GM21447 (cell line): ENCODE data around the gene BLOC1S6.
A peak's percentile ranks its signal among the peaks of the same experiment; 100 is the strongest.

Source experiments
- ATAC-seq: cut with Tn5 transposase; IDR thresholded peaks from one replicate; pipeline ENCODE4 v1.9.1; 2021; ENCODE audit not compliant: unreplicated experiment

BLOC1S6 gene

GRCh38 chr15:45587095-45587862 is at the start of gene BLOC1S6:
TSS of gene BLOC1S6 (plus strand) at chr15:45587379. CDS start at chr15:45587444, 65 bp downstream.
- ATAC-seq, result peak; percentile 76

GRCh38 chr15:45539680-45540079 is 47.5 kb upstream of the BLOC1S6 start:
- no peak for ATAC-seq

GRCh38 chr15:45540531-45540930 is 46.6 kb upstream of the BLOC1S6 start:
- no peak for ATAC-seq

- ATAC-seq, result no peak
These were observed 44.1 kb upstream of the BLOC1S6 start for GRCh38 chr15:45543051-45543450.

GRCh38 chr15:45544266-45545023 is 42.7 kb upstream of the BLOC1S6 start:
- no peak for ATAC-seq

GRCh38 chr15:45546789-45547188 is 40.4 kb upstream of the BLOC1S6 start:
- no peak for ATAC-seq

DNA sequence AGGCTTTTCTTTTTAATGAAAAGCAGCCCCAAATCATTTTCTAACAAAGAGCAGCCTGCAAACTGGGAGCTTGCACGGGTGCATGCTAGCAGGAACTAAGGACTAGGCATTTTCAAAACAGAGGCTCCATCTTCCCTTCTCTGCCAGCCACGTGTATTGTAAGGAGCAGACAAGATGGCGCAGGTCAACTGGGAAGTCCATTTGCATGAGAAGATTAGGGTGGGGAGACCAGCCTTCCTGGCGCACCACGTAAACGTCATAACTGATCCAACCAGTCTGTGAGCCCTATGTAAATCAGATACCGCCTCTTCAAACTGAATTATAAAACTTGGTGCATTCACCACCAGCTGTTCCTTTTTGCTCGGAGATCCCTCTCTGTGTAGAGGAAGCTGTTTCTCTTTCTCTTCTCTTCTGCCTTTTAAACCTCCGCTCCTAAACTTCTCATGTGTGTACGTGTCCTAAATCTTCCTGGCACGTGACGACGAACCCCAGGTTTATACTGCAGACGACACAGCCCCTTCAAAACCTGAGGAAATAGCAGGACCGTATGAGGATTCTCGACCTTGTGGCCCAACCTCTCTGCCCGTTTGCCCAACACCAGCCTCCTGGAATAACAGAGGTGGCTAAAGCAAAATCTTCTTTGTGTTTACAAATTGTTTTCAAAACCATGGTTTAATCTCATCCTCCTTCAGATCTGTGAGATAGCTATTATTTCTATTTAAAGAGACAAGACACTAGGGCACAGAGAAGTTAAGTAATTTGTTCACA is 38.2 kb upstream of the BLOC1S6 start:
- ATAC-seq, result no peak

GRCh38 chr15:45549541-45550220 is 37.5 kb upstream of the BLOC1S6 start:
- no peak for ATAC-seq

GRCh38 chr15:45550436-45550835 is 36.7 kb upstream of the BLOC1S6 start:
- ATAC-seq, result no peak

- ATAC-seq, result no peak
These were observed 35.5 kb upstream of the BLOC1S6 start for GRCh38 chr15:45551676-45552075.

- no peak for ATAC-seq
These were observed 31.1 kb upstream of the BLOC1S6 start for GRCh38 chr15:45555934-45556608.

GRCh38 chr15:45572617-45573016 is 14.6 kb upstream of the BLOC1S6 start:
- ATAC-seq, result no peak

DNA sequence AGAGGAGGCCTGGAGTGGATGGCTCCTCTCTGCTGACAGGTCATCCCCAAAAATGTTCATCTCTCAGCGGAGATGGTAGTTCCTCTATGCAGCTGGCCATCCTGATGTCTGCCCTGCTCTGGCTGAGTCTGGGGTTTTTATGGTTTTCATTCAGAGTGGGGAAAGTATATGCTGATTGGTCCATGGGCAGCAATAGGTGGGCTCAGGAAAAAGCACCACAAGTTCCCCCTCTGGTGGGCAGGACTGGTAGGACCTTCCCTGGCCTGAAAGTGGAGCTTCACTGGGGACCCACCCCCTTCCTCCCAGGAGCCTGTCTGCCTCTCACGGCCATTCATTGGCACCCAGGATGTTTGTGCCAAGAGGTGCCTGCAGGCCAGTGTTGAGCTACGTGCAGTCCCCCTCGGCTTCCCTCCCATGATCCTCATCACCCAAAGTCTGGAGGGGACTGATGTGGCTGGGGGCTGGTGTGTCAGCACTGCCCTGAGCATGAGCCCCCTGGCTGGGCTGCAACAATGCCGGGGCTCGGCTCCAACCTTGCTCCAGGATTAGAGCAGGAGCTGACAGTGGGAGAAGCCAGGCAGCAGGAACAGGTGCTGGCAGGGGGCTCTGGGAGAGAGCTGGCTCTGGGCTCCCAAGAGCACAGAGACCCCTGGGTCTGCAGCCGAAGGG is 13.1 kb upstream of the BLOC1S6 start:
- no peak for ATAC-seq

DNA sequence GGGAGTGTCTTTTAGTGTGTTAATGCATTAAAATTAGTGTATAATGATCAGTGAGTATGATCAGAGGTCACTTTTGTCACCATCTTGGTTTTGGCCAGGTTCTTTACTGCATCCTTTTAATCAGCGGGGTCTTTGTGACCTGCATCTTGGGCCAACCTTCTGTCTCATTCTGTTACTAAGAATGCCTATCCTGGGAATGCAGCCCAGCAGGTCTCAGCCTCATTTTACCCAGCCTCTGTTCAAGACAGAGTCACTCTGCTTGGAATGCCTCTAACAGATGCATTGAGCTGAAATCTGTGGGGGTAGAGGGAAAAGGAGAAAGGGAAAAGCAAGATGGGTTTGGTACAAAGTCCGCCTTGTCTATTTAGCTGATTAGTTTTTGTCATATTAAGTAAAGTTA is 5.3 kb upstream of the BLOC1S6 start:
- ATAC-seq, result no peak

DNA sequence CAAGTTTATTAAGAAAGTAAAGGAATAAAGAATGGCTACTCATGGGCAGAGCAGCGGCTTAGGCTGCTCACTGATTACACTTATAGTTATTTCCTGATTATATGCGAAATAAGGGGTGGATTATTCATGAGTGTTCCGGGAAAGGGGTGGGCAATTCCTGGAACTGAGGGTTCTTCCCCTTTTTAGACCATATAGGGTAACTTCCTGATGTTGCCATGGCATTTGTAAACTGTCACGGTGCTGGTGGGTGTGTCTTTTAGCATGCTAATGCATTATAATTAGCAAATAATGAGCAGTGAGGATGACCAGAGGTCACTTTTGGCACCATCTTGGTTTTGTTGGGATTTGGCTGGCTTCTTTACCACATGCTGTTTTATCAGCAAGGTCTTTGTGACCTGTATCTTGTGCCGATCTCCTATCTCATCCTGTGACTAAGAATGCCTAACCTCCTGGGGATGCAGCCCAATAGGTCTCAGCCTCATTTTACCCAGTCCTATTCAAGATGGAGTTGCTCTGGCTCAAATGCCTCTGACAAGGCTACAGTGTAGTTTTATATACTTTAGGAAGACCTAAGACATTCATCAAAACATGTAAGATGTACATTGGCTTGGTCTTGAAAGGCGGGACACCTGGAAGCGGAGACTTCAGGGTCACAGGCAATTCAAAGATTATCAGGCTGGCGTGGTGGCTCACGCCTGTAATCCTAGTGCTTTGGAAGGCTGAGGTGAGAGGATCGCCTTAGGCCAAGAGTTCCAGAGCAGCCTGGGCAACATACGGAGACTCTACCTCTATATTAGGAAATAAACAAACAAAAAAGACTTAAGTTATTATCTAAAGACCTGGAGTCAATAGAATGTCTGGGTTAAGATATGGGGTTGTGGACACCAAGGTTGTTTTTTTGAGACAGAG is 3.2 kb upstream of the BLOC1S6 start:
- ATAC-seq, result no peak

DNA sequence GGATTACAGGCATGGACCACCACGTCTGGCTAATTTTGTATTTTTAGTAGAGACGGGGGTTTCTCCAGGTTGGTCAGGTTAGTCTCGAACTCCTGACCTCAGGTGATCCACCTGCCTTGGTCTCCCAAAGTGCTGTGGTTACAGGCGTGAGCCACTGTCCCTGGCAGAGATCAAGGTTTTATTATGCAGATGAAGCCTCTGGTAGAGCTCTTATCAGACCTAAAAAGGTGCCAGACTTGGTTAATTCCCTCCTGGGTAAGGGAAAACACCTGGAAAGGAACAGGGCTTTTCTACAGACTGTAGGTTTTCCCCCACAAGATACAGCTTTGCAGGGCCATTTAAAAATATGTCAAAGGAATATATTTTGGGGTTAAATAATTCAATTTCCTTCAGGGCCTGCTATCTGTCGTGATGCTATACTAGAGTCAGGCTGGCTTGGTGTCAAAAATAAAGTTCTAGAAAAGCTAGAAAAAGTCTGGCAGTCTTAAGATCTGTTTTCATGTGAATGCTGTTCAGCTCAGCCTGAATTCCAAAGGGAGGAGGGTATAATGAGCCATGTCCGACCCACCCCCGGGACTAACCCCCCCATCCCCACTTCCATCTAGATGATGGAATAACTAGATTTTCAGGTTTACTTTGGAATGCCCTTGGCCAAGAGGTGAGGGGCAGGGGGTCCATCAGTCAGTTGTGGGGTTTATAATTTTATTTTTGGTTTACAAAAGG is 1.9 kb upstream of the BLOC1S6 start:
- no peak for ATAC-seq

DNA sequence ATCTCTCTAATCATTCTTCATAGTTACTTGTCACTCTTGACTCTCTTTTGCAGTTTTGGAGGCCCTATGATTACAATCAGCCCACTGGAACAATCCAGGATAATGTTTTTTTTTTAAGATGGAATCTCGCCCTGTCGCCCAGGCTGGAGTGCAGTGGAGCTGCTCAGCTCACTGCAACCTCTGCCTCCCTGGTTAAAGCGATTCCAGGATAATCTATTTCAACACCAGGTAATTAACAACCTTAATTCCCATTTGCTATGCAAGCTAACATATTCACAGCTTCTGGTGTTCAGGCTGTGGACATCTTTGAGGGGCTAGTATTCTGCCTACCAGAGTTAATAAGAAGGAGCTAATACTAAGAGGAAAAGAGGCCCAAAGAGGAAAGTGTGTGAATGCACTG is 1.1 kb upstream of the BLOC1S6 start:
- no peak for ATAC-seq

GRCh38 chr15:45586601-45587094 is 531 bp upstream of the BLOC1S6 start:
- ATAC-seq, result peak; percentile 4
